NCI-H128 (cell line): ENCODE data around the gene IST1.

Source experiments
- DNase-seq: peaks from one replicate; lab custom pipeline; 2025; ENCODE audit not compliant: unreplicated experiment; lab: John Stamatoyannopoulos, UW

IST1 gene

DNA sequence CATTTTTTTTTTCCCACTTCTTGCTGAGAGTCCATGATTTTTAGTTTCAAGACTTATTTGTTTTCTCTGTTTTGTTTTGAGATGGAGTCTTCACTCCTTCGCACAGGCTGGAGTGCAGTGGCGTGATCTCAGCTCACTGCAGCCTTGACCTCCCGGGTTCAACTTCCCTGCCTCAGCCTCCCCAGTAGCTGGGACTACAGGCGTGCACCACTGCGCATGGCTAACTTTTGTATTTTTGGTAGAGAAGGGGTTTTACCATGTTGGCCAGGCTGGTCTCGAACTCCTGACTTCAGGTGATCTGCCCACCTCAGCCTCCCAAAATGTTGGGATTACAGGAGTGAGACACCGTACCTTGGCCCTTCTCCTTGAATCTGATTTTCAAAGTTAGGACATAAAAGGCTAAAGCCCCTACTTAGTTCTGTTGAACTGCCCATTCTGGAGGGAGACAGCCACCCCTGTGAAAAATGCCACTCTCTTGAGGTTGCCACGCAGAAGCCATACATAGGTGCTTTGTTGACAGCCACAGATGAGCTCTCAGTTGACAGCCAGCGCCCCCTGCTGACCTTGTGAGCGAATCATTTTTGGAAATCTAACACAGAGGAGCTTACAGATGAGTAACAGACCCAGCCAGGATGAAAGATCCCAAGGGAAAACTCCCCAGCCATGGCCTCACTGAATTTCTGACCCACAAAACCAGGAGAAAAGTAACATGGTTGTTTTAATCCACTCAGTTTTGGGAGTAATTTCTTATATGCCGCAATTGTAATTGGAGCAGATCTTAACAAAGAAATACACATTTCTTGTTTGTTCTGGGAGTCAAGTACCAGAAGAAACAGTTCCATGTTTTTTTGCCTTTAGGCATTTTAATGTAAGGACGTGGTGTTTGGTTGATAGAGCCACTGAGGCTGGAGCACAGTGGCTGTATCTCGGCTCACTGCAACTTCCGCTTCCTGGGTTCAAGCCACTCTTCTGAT is 66.0 kb downstream of the IST1 start:
- DNase-seq: peak; percentile 67

- no peak for DNase-seq
These were observed 68.0 kb downstream of the IST1 start for GRCh38 chr16:71963125-71963875.

DNA sequence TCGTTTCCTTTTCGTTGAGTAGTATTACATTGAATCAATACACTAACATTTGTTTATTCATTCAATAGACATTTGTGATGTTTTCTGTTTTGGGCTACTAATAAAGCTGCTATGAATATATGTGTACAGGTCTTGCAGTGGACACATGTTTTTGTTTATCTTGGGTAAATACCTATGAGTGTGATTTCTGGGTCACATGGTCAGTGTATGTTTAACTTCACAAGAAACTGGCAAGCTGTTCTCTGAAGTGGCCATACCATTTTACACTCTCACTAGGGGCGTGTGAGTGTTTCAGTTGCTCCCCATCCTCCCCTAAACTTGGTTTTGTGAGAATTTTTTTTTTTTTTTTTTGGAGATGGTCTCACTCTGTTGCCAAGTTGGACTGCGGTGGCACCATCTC is 69.9 kb downstream of the IST1 start:
- no peak for DNase-seq

GRCh38 chr16:71966932-71967331 is 71.6 kb downstream of the IST1 start:
- no peak for DNase-seq

GRCh38 chr16:71969353-71969752 is 74.0 kb downstream of the IST1 start:
- no peak for DNase-seq

GRCh38 chr16:71971571-71971970 is 76.2 kb downstream of the IST1 start:
- DNase-seq: no peak

GRCh38 chr16:71972356-71972755 is 77.0 kb downstream of the IST1 start:
- DNase-seq: no peak

GRCh38 chr16:71973001-71973400 is 77.7 kb downstream of the IST1 start:
- no peak for DNase-seq

GRCh38 chr16:71974068-71974818 is 78.9 kb downstream of the IST1 start:
- no peak for DNase-seq
